GM18951 (cell line): Measurements from ENCODE around the gene GLT6D1.

Source experiments
- POLR2A ChIP-seq: IDR thresholded peaks from 4 replicates; pipeline ENCODE4 v1.6.1; 2011; ENCODE audit warnings: mild to moderate bottlenecking; ENCODE audit not compliant: insufficient read length, insufficient read depth; ENCODE audit errors: extremely low read depth
- in situ Hi-C: fragments of 300-500 bp; cut with MboI; formaldehyde crosslinking; loops from one replicate; pipeline ENCODE4 v1.12.0; 2022; ENCODE audit warnings: low sequenced_read_pairs, mixed read lengths, inconsistent platforms; ENCODE audit not compliant: unreplicated experiment

GLT6D1 gene

GRCh38 chr9:135575995-135576631 lies 63.2 kb downstream of the GLT6D1 start:
- no peak for TF ChIP-seq POLR2A
- in situ Hi-C loops: no loop called here

GRCh38 chr9:135574943-135575342 lies 64.4 kb downstream of the GLT6D1 start:
- in situ Hi-C loops: no loop called here
- TF ChIP-seq POLR2A: no peak

GRCh38 chr9:135574331-135574730 lies 65.0 kb downstream of the GLT6D1 start:
- in situ Hi-C loops: no loop called here
- no peak for TF ChIP-seq POLR2A
